Endothelial cell of umbilical vein (primary cell): ENCODE results near the gene USP30.

Source experiments
- CTCF ChIP-seq, 2 donors: IDR thresholded peaks; 1 replicate in 1 of 2; 2 replicates in 1 of 2; pipeline ENCODE4 v1.5.1; 2011; ENCODE audit warnings: low read length in 2 of 2, mild to moderate bottlenecking in 2 of 2, moderate library complexity in 2 of 2, control low read depth in 1 of 2, inconsistent platforms in 1 of 2, low read depth in 1 of 2; ENCODE audit not compliant: insufficient read depth in 1 of 2; ENCODE audit errors: extremely low read depth in 1 of 2
- FOS ChIP-seq: IDR thresholded peaks from 2 replicates; pipeline ENCODE4 v1.6.1; 2011; ENCODE audit warnings: mild to moderate bottlenecking, low read length, moderate library complexity, borderline replicate concordance; ENCODE audit not compliant: insufficient read depth
- POLR2AphosphoS5 ChIP-seq: IDR thresholded peaks from 2 replicates; pipeline ENCODE4 v1.6.1; 2012; ENCODE audit warnings: low read depth, mild to moderate bottlenecking, control low read depth, low read length, moderate library complexity; ENCODE audit not compliant: insufficient read depth
- TF ChIP-seq, protein P1 (sequence below): IDR thresholded peaks from 2 replicates; pipeline ENCODE4 v1.6.1; 2011; ENCODE audit not compliant: insufficient read depth, insufficient read length

DNA sequence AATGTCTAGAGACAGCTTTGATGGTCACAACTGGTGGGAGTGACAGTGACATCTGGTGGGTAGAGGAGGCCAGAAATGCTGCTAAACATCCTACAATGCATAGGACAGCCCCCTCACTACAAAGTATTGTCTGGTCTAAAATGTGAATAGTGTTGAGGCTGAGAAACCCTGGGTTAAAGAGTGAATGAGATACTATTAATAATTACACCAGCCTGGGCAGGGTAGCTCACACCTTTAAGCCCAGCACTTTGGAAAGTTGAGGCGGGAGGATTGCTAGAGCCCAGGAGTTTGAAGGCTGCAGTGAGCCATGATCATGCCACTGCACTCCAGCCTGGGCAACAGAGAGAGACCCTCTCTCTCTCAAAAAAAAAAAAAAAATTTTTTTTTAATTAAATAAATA is 42.6 kb upstream of the USP30 start:
- TF ChIP-seq FOS (no peak), CTCF (IDR thresholded peaks at IDR 0.05; ENCODE audit: extremely low read depth in 1 of 2, insufficient read depth in 1 of 2, low read depth in 1 of 2, low read length in 2 of 2) (no peak), POLR2AphosphoS5 (no peak)
- TF ChIP-seq, protein P1, sequence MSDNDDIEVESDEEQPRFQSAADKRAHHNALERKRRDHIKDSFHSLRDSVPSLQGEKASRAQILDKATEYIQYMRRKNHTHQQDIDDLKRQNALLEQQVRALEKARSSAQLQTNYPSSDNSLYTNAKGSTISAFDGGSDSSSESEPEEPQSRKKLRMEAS = no peak
